AG04449 (cell line): ENCODE measurements around the gene RIPPLY1.

ENCODE experiments used
- CTCF ChIA-PET: fragments of 350-600 bp; formaldehyde crosslinking; extraction: SDS; loops from one replicate; lab custom pipeline; 2021; ENCODE audit warnings: antibody characterized with exemption; lab: Yijun Ruan, JAX
- POLR2A ChIA-PET: fragments of 400-600, 350-600 bp; formaldehyde crosslinking; extraction: SDS; loops from one replicate; lab custom pipeline; 2020; ENCODE audit warnings: antibody characterized with exemption, inconsistent platforms; lab: Yijun Ruan, JAX
- DNase-seq: peaks from one replicate; pipeline ENCODE4 v3.0.0-alpha.2; 2010; ENCODE audit warnings: low read depth, low spot score
- H3K4me3 ChIP-seq: 2 replicates; pipeline ENCODE4 v1.5.1; 2011; ENCODE audit warnings: low read depth, mild to moderate bottlenecking, control low read depth, low read length
- CTCF ChIP-seq: IDR thresholded peaks from one replicate; pipeline ENCODE4 v1.5.1; 2011; ENCODE audit warnings: mild to moderate bottlenecking, moderate library complexity, low read length, control low read depth, inconsistent platforms; ENCODE audit not compliant: insufficient read depth; ENCODE audit errors: missing control alignments

RIPPLY1 gene

DNA sequence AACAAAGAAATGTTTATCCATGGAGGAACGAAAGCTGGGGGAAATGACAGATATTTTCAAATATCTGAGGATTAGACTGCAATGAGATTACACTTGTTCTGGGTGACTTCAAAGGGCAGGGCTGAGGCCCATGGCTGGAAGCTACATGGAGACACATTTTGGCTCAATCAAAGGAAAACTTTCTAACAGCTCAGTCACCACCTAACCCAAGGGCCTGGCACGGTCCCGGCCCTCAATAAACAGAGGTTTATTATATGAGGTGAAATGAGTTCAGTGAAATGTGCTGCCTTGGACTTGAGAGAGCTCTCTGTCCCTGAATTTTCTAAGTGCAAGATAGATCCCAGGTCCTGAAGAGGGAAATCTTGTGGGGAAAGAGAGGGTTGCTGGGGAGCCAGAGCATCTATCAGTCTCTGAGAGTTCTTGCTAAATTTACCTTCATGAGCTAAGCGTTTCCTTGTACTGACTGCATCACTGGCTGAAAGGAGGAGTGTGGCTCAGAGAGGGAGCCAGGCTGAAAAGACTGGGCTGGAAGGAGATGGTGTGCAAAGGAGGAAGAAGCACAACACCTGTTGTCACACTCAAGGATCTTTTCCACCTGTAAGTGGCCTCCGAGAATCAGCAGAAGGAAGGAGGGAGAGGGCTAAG lies 2.0 kb upstream of the RIPPLY1 start:
- ChIA-PET CTCF (interaction anchor here (6.7 kb wide), 1 partner anchor 12 kb away, joined by 30 read pairs; no protein-coding TSS in a partner anchor), POLR2A (interaction anchor here (0.6 kb wide), 1 partner anchor 33 kb away, joined by 3 read pairs; no protein-coding TSS in a partner anchor)
- TF ChIP-seq CTCF, result no peak
- no peak overlapping the region for H3K4me3 ChIP-seq
- DNase-seq, result no peak

- no peak for DNase-seq
- CTCF ChIA-PET, result interaction anchor here (0.8 to 6.7 kb wide), 2 partner anchors 10 to 44 kb away, joined by 3 to 30 read pairs; no protein-coding TSS in a partner anchor
- POLR2A ChIA-PET, result no interaction called here
These were observed 851 bp upstream of the RIPPLY1 start for GRCh38 chrX:106903856-106904528.

GRCh38 chrX:106902684-106903083 lies 457 bp downstream of the RIPPLY1 start:
- CTCF ChIA-PET, result interaction anchor here (6.7 kb wide), 1 partner anchor 9 kb away, joined by 30 read pairs; no protein-coding TSS in a partner anchor
- no peak for TF ChIP-seq CTCF
- POLR2A ChIA-PET, result no interaction called here
- no peak for DNase-seq
- no peak overlapping the region for H3K4me3 ChIP-seq

More at GRCh38 chrX:106903856-106904528, 851 bp upstream of the RIPPLY1 start:
- no peak overlapping the region for H3K4me3 ChIP-seq
- no peak for TF ChIP-seq CTCF

DNA sequence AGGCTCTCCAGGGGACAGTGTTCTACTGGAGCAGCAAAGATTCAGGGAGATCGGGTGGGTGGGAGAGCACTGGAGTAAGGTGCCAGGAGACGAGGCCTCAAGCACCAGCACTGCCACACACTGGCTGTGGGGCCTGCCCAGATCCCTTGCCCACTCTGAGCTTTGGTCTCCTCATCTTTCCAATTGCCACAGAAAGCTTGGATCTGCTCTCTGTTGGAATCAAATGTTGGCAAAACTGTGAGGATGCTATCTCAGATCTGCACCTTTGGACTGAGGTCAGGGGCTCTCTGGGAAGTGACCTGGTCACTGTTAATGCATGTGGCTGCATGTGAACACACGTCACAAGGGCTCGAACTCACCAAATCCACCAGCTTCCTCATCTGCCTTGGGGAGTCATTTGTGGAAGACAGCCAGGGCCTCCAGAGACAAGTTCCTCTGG lies 1.3 kb downstream of the RIPPLY1 start:
- TF ChIP-seq CTCF, result no peak
- POLR2A ChIA-PET, result no interaction called here
- DNase-seq, result no peak
- H3K4me3 ChIP-seq, result no peak overlapping the region
- CTCF ChIA-PET, result interaction anchor here (1.2 to 6.7 kb wide), 2 partner anchors 8 to 25 kb away, joined by 3 to 30 read pairs; no protein-coding TSS in a partner anchor

DNA sequence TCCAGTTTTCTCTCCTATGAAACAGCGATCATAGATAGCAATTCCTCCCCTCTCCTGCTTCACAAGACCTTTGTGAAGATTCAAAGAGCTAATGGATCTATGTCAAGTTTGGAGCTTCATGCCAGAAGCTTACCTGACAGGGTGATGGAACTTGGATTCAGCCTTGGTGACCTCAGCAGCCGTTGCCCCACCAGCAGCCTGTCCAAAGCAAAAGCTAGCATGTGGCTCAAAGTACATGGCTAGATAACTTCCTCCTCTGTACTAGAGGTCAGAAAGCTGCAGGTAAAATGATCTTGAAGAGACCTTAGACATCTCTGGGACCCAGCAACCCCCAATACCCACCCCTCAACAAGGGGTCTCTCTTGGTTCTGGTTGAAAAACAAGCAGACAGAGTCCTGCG lies 1.8 kb downstream of the RIPPLY1 start:
- ChIA-PET CTCF (interaction anchor here (1.2 to 6.7 kb wide), 3 partner anchors 8 to 59 kb away, joined by 3 to 30 read pairs (median 7); no protein-coding TSS in a partner anchor), POLR2A (no interaction called here)
- H3K4me3 ChIP-seq, result no peak overlapping the region
- DNase-seq, result no peak
- TF ChIP-seq CTCF, result no peak

GRCh38 chrX:106899841-106900240 lies 3.3 kb downstream of the RIPPLY1 start:
- no peak for TF ChIP-seq CTCF
- H3K4me3 ChIP-seq, result no peak overlapping the region
- no peak for DNase-seq
- ChIA-PET CTCF (interaction anchor here (2.0 to 6.7 kb wide), 5 partner anchors 6 to 64 kb away, joined by 7 to 34 read pairs (median 11); no protein-coding TSS in a partner anchor), POLR2A (no interaction called here)
